K562 (cell line): Measurements from ENCODE around the gene ASB6. TPM values are rescaled to one million over a fixed set of nuclear protein-coding genes. Genes with fewer than 3 reads are reported as not detected.

Source experiments
- ATAC-seq: fragments of 200-7000 bp; cut with Tn5 transposase; 3 replicates; pipeline ENCODE4 v1.9.1; 2020; ENCODE audit warnings: moderate library complexity
- BruUV-seq: library from RNA; stranded (reverse); fragments of 400-500 nt; replicated peaks from 2 replicates; lab custom pipeline; 2021; lab: Mats Ljungman, UMichigan
- CTCF ChIA-PET: fragments of 300-600 bp; formaldehyde crosslinking; extraction: SDS; loops from one replicate; lab custom pipeline; 2021; ENCODE audit warnings: low intra/inter-chr PET ratio; lab: Yijun Ruan, JAX
- POLR2A ChIA-PET: fragments of 300-600, 350-650 bp; sonication (Branson Sonifier 250); formaldehyde crosslinking; extraction: SDS; loops from one replicate; lab custom pipeline; 2021; ENCODE audit warnings: antibody characterized with exemption, inconsistent platforms; lab: Yijun Ruan, JAX
- DNase-seq, 4 experiments: peaks; one replicate each; pipeline versions ENCODE4 v3.0.0 to v3.0.0-alpha.2; 2011 to 2018; ENCODE audit warnings: low spot score in 3 of 4, mixed read lengths in 3 of 4; ENCODE audit errors: extremely low read depth in 1 of 4
- FAIRE-seq: peaks from 2 replicates; lab custom pipeline; 2011; peaks lifted over from hg19 to GRCh38; lab: Jason Lieb, UNC
- H2AFZ ChIP-seq: 2 replicates; pipeline ENCODE4 v1.6.0; 2011; ENCODE audit warnings: low read depth, low read length, control low read depth, inconsistent platforms
- H3K27ac ChIP-seq: fragments of 200-600 bp; 3 replicates; pipeline ENCODE4 v1.8.0; 2011; ENCODE audit warnings: low read depth, mild to moderate bottlenecking, control low read depth, inconsistent platforms, low read length, moderate library complexity, mixed read lengths; ENCODE audit errors: extremely low read depth
- H3K27me3 ChIP-seq, 2 experiments: fragments of 300-600 bp in 1 of 2; 2 replicates in 1 of 2; 3 replicates in 1 of 2; pipeline versions ENCODE4 v1.6.0 to v1.8.0; 2011; ENCODE audit warnings: inconsistent platforms in 2 of 2, low read length in 2 of 2, mild to moderate bottlenecking in 1 of 2, mixed read lengths in 1 of 2, moderate library complexity in 1 of 2; ENCODE audit not compliant: control insufficient read depth in 2 of 2, insufficient read depth in 2 of 2
- H3K36me3 ChIP-seq: fragments of 300-600 bp; 3 replicates; pipeline ENCODE4 v1.8.0; 2011; ENCODE audit warnings: mild to moderate bottlenecking, low read length, inconsistent platforms; ENCODE audit not compliant: control insufficient read depth, insufficient read depth
- H3K4me1 ChIP-seq, 2 experiments: fragments of 200-600 bp in 1 of 2; replicated peaks in 1 of 2; 2 replicates in 1 of 2; 3 replicates in 1 of 2; pipeline versions ENCODE4 v1.5.1 to v1.8.0; 2011; ENCODE audit warnings: inconsistent platforms in 2 of 2, low read length in 2 of 2, mild to moderate bottlenecking in 1 of 2, mixed read lengths in 1 of 2, moderate library complexity in 1 of 2; ENCODE audit not compliant: control insufficient read depth in 2 of 2, insufficient read depth in 2 of 2
- H3K4me2 ChIP-seq: 2 replicates; pipeline ENCODE4 v1.6.1; 2011; ENCODE audit warnings: low read length, control low read depth, inconsistent platforms, mixed read lengths; ENCODE audit not compliant: insufficient read depth
- H3K4me3 ChIP-seq: fragments of 200-600 bp; sonication (generic), shearing (Covaris generic); 2 replicates; pipeline ENCODE4 v1.5.1; 2016; ENCODE audit warnings: control low read depth, inconsistent platforms
- H3K79me2 ChIP-seq: fragments of 200-600 bp; 3 replicates; pipeline ENCODE4 v1.8.0; 2011; ENCODE audit warnings: low read length, inconsistent platforms; ENCODE audit not compliant: control insufficient read depth, insufficient read depth
- H3K9ac ChIP-seq, 2 experiments: 2 replicates each; pipeline versions ENCODE4 v1.6.0 to v1.6.1; 2011; ENCODE audit warnings: low read depth in 2 of 2, low read length in 2 of 2, control low read depth in 1 of 2, inconsistent platforms in 1 of 2, mild to moderate bottlenecking in 1 of 2, mixed read lengths in 1 of 2; ENCODE audit not compliant: insufficient read depth in 1 of 2
- H3K9me1 ChIP-seq: one replicate; pipeline ENCODE4 v1.6.0; 2011; ENCODE audit warnings: inconsistent platforms, mild to moderate bottlenecking, low read length, moderate library complexity; ENCODE audit not compliant: control insufficient read depth, insufficient read depth
- H3K9me3 ChIP-seq: replicated peaks from 2 replicates; pipeline ENCODE4 v1.5.1; 2011; ENCODE audit warnings: low read depth, low read length, inconsistent platforms; ENCODE audit not compliant: control insufficient read depth, insufficient read depth
- H4K20me1 ChIP-seq: replicated peaks from 2 replicates; pipeline ENCODE4 v1.6.1; 2011; ENCODE audit warnings: low read length, inconsistent platforms, mixed read lengths; ENCODE audit not compliant: control insufficient read depth, insufficient read depth
- DMBX1 ChIP-seq: fragments of 250-450 bp; sonication (Bioruptor Pico); IDR thresholded peaks from 2 replicates; pipeline ENCODE4 v1.8.0; 2022; ENCODE audit warnings: inconsistent platforms, mild to moderate bottlenecking, moderate library complexity, borderline replicate concordance
- MECOM ChIP-seq: fragments of 250-450 bp; sonication (Bioruptor Pico); IDR thresholded peaks from 2 replicates; pipeline ENCODE4 v1.8.0; 2022; ENCODE audit warnings: inconsistent platforms
- NCOR1 ChIP-seq: fragments of 450-650 bp; IDR thresholded peaks from 2 replicates; pipeline ENCODE4 v1.6.1; 2016; ENCODE audit warnings: mild to moderate bottlenecking, moderate library complexity
- RBFOX2 ChIP-seq: fragments of 200-400 bp; formaldehyde crosslinking; IDR thresholded peaks from 2 replicates; pipeline ENCODE4 v1.6.1; 2017; ENCODE audit warnings: low read depth, mild to moderate bottlenecking, low read length, moderate library complexity
- ZSCAN32 ChIP-seq: fragments of 450-650 bp; formaldehyde crosslinking; IDR thresholded peaks from 2 replicates; pipeline ENCODE4 v1.4.0; 2020; ENCODE audit warnings: mild to moderate bottlenecking, moderate library complexity
- WGBS: fragments of 100-300 bp; shearing (Covaris generic); methylation state at CpG from one replicate; pipeline ENCODE4 v1.1.6; 2016; ENCODE audit warnings: low coverage, mixed read lengths; ENCODE audit not compliant: insufficient coverage; ENCODE audit errors: missing lambda C conversion rate; 5-methylcytosine and 5-hydroxymethylcytosine counted together
- in situ Hi-C: fragments of 300-500 bp; cut with MboI; formaldehyde crosslinking; loops from 4 replicates; pipeline ENCODE4 v1.15.0; 2018; ENCODE audit warnings: inconsistent platforms, mixed read lengths
- intact Hi-C: fragments of 100-400 bp; cut with micrococcal nuclease; formaldehyde crosslinking; loops from 2 replicates; pipeline ENCODE4 v1.14.2; 2022
- polyA plus RNA-seq, 8 experiments: library from polyadenylated mRNA; depleted of rRNA in 4 of 8; stranded (reverse) in 5 of 8; unstranded in 3 of 8; fragments of >200 nt; fragmentation: Nextera tagmentation in 2 of 8; fragmentation: Illumina TruSeq in 1 of 8; extraction: Ambion mirVana in 2 of 8; extraction: Trizol in 1 of 8; gene quantifications; 2 replicates each; pipeline versions ENCODE4 v1.2.1 to v1.2.3, GENCODE V29; 2011 to 2014; ENCODE audit warnings: inconsistent platforms in 1 of 8, missing spikeins in 1 of 8
- total RNA-seq, 7 experiments: library from RNA; depleted of rRNA in 6 of 7; stranded (reverse); fragments of >200 nt in 6 of 7; fragmentation: Illumina TruSeq in 2 of 7; extraction: Trizol in 2 of 7; gene quantifications; 2 replicates each; pipeline versions ENCODE4 v1.2.1 to v1.2.3, GENCODE V29; 2011 to 2021; ENCODE audit warnings: low replicate concordance in 1 of 7

Gene ASB6
- total and polyA plus RNA-seq, 9 of the 15 experiments (the other 6 are each of a cell fraction or from before 2014, with no cell fraction given), result 0.92 to 17.8 (median 11.3) TPM

DNA sequence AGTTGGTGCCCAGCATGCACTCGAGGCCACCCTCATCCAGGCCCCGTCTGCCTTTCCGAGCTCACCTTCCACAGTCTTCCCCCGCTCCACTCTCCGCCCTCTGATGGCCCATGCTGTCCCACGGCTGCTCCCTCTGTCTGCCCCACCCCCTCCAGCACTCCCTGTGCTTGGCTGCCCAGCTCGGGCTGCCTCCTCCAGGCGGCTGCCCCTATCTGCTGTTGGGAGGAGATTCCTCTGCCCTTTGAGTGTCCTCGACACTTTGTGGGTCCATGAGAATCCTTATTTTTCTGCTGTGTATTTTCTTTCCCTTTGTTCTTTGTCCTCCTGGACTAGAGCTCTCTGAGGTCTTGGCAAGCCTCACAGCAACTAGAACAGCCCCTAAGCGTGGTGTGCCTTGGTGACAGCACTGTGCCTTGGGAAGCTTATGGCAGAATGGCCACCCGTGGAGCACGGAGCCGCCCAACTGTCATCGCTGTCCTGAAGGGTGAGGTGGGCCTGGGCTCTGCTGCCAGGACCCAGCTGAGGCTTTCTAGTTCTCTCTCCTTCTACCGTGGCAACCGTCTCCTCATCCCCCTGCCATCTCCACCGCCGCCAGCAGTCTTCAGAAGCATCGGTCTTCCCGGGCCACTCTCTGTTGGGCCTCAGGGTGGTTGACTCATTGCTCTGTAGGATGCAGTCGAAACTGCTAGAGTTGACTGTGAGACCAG lies 10.8 kb downstream of the ASB6 start:
- no peaks in the 10 kb centered on the region for H3K27me3 ChIP-seq
- H3K4me1 ChIP-seq, result peaks cover 24 to 47% of the 10 kb centered on the region in 2 experiments; a peak in 4 of 5 replicates
- no peak overlapping the region for H3K4me3 ChIP-seq
- H3K9me3 ChIP-seq, result no peaks in the 10 kb centered on the region
- H2AFZ ChIP-seq, result no peak overlapping the region
- no TSS peak for BruUV-seq
- ATAC-seq (no peak), FAIRE-seq (no peak), DNase-seq (no peak)
- no peak overlapping the region for H3K27ac ChIP-seq
- ChIA-PET CTCF (no interaction called here), POLR2A (interaction anchor here (0.5 to 2.1 kb wide), 3 partner anchors 9 to 1543 kb away, joined by 3 to 15 read pairs (median 3); no protein-coding TSS in a partner anchor)
- no peak overlapping the region for H3K4me2 ChIP-seq
- H3K79me2 ChIP-seq, result peaks cover 72% of the 10 kb centered on the region
- 88% methylated on average over 18 of the region's 21 CpGs for WGBS
- no peak for TF ChIP-seq ZSCAN32 (CRISPR knock-in tag)
- peak; percentile 20; the same call in 1 of the 2 replicates for TF ChIP-seq RBFOX2
- TF ChIP-seq DMBX1 (CRISPR knock-in tag), result no peak
- TF ChIP-seq MECOM (CRISPR knock-in tag), result no peak
- no peak for TF ChIP-seq NCOR1
- peaks cover 86% of the 10 kb centered on the region for H3K36me3 ChIP-seq
- peaks cover 67% of the 10 kb centered on the region for H4K20me1 ChIP-seq
- H3K9me1 ChIP-seq, result no peaks in the 10 kb centered on the region
- in situ Hi-C loops, result no loop called here
- H3K9ac ChIP-seq, result peak overlapping the region in 1 of 2 experiments; percentile 81; a peak in 2 of 4 replicates
- intact Hi-C loops, result no loop called here
